Astrocyte (in vitro differentiated cells and primary cell): Measurements from ENCODE around the gene QRFP. TPM values are rescaled to one million over a fixed set of nuclear protein-coding genes. Genes with fewer than 3 reads are reported as not detected.

ENCODE experiments used
- DNase-seq: peaks from one replicate; pipeline ENCODE4 v3.0.0-alpha.2; 2010; ENCODE audit warnings: low read depth
- FAIRE-seq: peaks from 2 replicates; lab custom pipeline; 2011; peaks lifted over from hg19 to GRCh38; lab: Jason Lieb, UNC
- H2AFZ ChIP-seq: 2 replicates; pipeline ENCODE4 v1.6.0; 2012; ENCODE audit warnings: low read depth, low read length, inconsistent platforms
- H3K27ac ChIP-seq: 2 replicates; pipeline ENCODE4 v1.5.1; 2011; ENCODE audit warnings: low read depth, low read length, inconsistent platforms
- H3K27me3 ChIP-seq: 2 replicates; pipeline ENCODE4 v1.6.0; 2011; ENCODE audit warnings: low read length, inconsistent platforms; ENCODE audit not compliant: insufficient read depth
- H3K36me3 ChIP-seq: 2 replicates; pipeline ENCODE4 v1.5.1; 2011; ENCODE audit warnings: low read length, inconsistent platforms; ENCODE audit not compliant: insufficient read depth
- H3K4me1 ChIP-seq: 2 replicates; pipeline ENCODE4 v1.5.1; 2011; ENCODE audit warnings: low read length, inconsistent platforms; ENCODE audit not compliant: insufficient read depth
- H3K4me2 ChIP-seq: 2 replicates; pipeline ENCODE4 v1.6.0; 2012; ENCODE audit warnings: low read length, inconsistent platforms
- H3K4me3 ChIP-seq: 2 replicates; pipeline ENCODE4 v1.5.1; 2011; ENCODE audit warnings: low read depth, mild to moderate bottlenecking, low read length, inconsistent platforms; ENCODE audit not compliant: insufficient read depth
- H3K79me2 ChIP-seq: 2 replicates; pipeline ENCODE4 v1.6.0; 2012; ENCODE audit warnings: mild to moderate bottlenecking, low read length, inconsistent platforms; ENCODE audit not compliant: insufficient read depth
- H3K9ac ChIP-seq: 2 replicates; pipeline ENCODE4 v1.6.0; 2012; ENCODE audit warnings: mild to moderate bottlenecking, low read length, inconsistent platforms
- H3K9me3 ChIP-seq: 2 replicates; pipeline ENCODE4 v1.5.1; 2012; ENCODE audit warnings: low read depth, mild to moderate bottlenecking, low read length, inconsistent platforms; ENCODE audit not compliant: insufficient read depth
- H4K20me1 ChIP-seq: 2 replicates; pipeline ENCODE4 v1.6.0; 2012; ENCODE audit warnings: low read length, inconsistent platforms; ENCODE audit not compliant: insufficient read depth
- H3K27ac Mint-ChIP-seq: one replicate; pipeline ENCODE4 v1.8.0; 2021; ENCODE audit warnings: mild to moderate bottlenecking, mixed read lengths; ENCODE audit not compliant: unreplicated experiment
- H3K27me3 Mint-ChIP-seq: one replicate; pipeline ENCODE4 v1.8.0; 2021; ENCODE audit warnings: low read depth, mixed read lengths; ENCODE audit not compliant: unreplicated experiment
- H3K36me3 Mint-ChIP-seq: one replicate; pipeline ENCODE4 v1.8.0; 2021; ENCODE audit warnings: low read depth, mixed read lengths; ENCODE audit not compliant: unreplicated experiment
- H3K4me1 Mint-ChIP-seq: one replicate; pipeline ENCODE4 v1.8.0; 2021; ENCODE audit warnings: low read depth, mixed read lengths; ENCODE audit not compliant: unreplicated experiment
- H3K4me3 Mint-ChIP-seq: one replicate; pipeline ENCODE4 v1.8.0; 2021; ENCODE audit warnings: mild to moderate bottlenecking, moderate library complexity, mixed read lengths; ENCODE audit not compliant: unreplicated experiment
- H3K9me3 Mint-ChIP-seq: one replicate; pipeline ENCODE4 v1.8.0; 2021; ENCODE audit warnings: mild to moderate bottlenecking, mixed read lengths; ENCODE audit not compliant: unreplicated experiment
- EZH2 ChIP-seq: IDR thresholded peaks from 2 replicates; pipeline ENCODE4 v1.6.1; 2012; ENCODE audit warnings: mild to moderate bottlenecking, low read length, inconsistent platforms; ENCODE audit not compliant: insufficient read depth
- total RNA-seq: library from RNA; stranded (reverse); gene quantifications from 2 replicates; pipeline ENCODE4 v1.2.1, GENCODE V29; 2021
- TF ChIP-seq, protein P1 (sequence below): IDR thresholded peaks from 2 replicates; pipeline ENCODE4 v1.5.1; 2011; ENCODE audit warnings: low read depth, mild to moderate bottlenecking, inconsistent platforms, low read length, moderate library complexity; ENCODE audit not compliant: insufficient read depth

The QRFP gene
- total RNA-seq, 1 donor from 2014 or later: not detected

- H3K36me3 ChIP-seq: peaks cover 18% of the 10 kb centered on the region
- H3K79me2 ChIP-seq: peaks cover 14% of the 10 kb centered on the region
- no peak overlapping the region for H3K4me3 ChIP-seq
- TF ChIP-seq, protein P1, sequence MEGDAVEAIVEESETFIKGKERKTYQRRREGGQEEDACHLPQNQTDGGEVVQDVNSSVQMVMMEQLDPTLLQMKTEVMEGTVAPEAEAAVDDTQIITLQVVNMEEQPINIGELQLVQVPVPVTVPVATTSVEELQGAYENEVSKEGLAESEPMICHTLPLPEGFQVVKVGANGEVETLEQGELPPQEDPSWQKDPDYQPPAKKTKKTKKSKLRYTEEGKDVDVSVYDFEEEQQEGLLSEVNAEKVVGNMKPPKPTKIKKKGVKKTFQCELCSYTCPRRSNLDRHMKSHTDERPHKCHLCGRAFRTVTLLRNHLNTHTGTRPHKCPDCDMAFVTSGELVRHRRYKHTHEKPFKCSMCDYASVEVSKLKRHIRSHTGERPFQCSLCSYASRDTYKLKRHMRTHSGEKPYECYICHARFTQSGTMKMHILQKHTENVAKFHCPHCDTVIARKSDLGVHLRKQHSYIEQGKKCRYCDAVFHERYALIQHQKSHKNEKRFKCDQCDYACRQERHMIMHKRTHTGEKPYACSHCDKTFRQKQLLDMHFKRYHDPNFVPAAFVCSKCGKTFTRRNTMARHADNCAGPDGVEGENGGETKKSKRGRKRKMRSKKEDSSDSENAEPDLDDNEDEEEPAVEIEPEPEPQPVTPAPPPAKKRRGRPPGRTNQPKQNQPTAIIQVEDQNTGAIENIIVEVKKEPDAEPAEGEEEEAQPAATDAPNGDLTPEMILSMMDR: no peak
- TF ChIP-seq EZH2: no peak
- no peaks in the 10 kb centered on the region for H3K9me3 Mint-ChIP-seq
- no peaks in the 10 kb centered on the region for H3K4me1 Mint-ChIP-seq
- H3K36me3 Mint-ChIP-seq: peaks cover 4% of the 10 kb centered on the region
- no peak overlapping the region for H2AFZ ChIP-seq
- H3K4me1 ChIP-seq: peaks cover 5% of the 10 kb centered on the region
- no peaks in the 10 kb centered on the region for H3K9me3 ChIP-seq
- no peaks in the 10 kb centered on the region for H3K27me3 ChIP-seq
- peaks cover 83% of the 10 kb centered on the region for H4K20me1 ChIP-seq
- DNase-seq (no peak), FAIRE-seq (no peak)
- H3K4me3 Mint-ChIP-seq: no peak overlapping the region
- H3K4me2 ChIP-seq: no peak overlapping the region
- no peak overlapping the region for H3K9ac ChIP-seq
- H3K27ac Mint-ChIP-seq: no peak overlapping the region
- H3K27ac ChIP-seq: no peak overlapping the region
- H3K27me3 Mint-ChIP-seq: no peaks in the 10 kb centered on the region
These were observed 3.9 kb downstream of the QRFP start for GRCh38 chr9:130892477-130893304.

DNA sequence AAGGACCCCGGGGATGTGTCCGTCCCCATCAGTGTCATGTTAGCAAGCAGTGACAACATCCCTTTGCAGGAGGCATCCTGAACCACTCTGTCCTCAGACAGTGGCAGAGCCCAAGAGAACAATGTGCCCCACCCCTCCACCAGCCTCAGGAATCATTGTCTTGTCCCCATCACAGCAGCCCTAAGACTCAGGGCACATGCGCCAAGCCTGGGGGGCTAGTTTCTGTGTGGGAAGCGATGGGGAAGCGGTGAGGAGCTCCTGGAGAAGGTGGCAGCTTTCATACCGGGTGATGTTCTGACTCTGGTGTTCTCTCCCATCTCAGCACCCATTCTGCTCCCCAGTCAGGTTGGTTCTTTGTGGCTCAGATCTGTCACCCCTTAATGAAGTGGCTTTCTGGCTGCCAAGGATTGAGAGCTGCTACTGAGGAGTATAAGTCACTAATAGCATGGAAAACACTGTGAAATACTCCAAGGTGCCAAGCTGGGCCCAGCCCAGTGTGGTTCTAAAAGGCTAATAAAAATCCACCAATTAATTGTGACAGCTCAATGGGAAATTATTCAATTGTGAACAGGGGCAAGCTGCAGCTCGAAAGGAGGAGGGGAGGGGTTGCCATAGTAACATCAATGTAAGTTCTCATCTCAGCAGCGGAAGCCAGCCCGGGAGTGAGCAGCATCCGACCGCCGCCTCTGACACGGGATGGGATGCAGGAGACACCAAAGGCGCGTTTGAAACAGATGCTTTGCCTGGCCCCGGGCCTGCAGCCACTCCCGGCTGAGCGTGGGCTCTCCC, 4.7 kb downstream of the QRFP start:
- Histone ChIP-seq H4K20me1 (peaks cover 91% of the 10 kb centered on the region), H3K4me2 (no peak overlapping the region), H3K4me3 (no peak overlapping the region), H3K4me1 (peaks cover 5% of the 10 kb centered on the region), H3K36me3 (peaks cover 21% of the 10 kb centered on the region), H2AFZ (no peak overlapping the region), H3K27me3 (no peaks in the 10 kb centered on the region), H3K79me2 (peaks cover 17% of the 10 kb centered on the region), H3K27ac (no peak overlapping the region), H3K9ac (no peak overlapping the region), H3K9me3 (no peaks in the 10 kb centered on the region)
- Mint-ChIP-seq H3K36me3 (peaks cover 7% of the 10 kb centered on the region), H3K9me3 (no peaks in the 10 kb centered on the region), H3K4me3 (no peak overlapping the region), H3K27ac (no peak overlapping the region), H3K27me3 (no peaks in the 10 kb centered on the region), H3K4me1 (no peaks in the 10 kb centered on the region)
- TF ChIP-seq, protein P1: no peak
- no peak for TF ChIP-seq EZH2
- DNase-seq (no peak), FAIRE-seq (no peak)
